Left forelimb (tissue), 1 donor: ENCODE measurements around the gene KDSR.

Source experiments
- DNase-seq: peaks from one replicate; pipeline ENCODE4 v3.0.0-alpha.2; 2018; ENCODE audit warnings: low spot score

The KDSR gene

GRCh38 chr18:63283305-63284094, 83.5 kb downstream of the KDSR start:
- DNase-seq, result no peak

- DNase-seq, result no peak
Observed at GRCh38 chr18:63282793-63283192, 84.2 kb downstream of the KDSR start.
